HPDE6-E6E7 (cell line): ENCODE results near the gene GTSE1.

Source experiments
- DNase-seq: peaks from one replicate; pipeline ENCODE4 v3.0.0; 2011; ENCODE audit warnings: missing footprints; ENCODE audit errors: extremely low spot score

GTSE1 gene

DNA sequence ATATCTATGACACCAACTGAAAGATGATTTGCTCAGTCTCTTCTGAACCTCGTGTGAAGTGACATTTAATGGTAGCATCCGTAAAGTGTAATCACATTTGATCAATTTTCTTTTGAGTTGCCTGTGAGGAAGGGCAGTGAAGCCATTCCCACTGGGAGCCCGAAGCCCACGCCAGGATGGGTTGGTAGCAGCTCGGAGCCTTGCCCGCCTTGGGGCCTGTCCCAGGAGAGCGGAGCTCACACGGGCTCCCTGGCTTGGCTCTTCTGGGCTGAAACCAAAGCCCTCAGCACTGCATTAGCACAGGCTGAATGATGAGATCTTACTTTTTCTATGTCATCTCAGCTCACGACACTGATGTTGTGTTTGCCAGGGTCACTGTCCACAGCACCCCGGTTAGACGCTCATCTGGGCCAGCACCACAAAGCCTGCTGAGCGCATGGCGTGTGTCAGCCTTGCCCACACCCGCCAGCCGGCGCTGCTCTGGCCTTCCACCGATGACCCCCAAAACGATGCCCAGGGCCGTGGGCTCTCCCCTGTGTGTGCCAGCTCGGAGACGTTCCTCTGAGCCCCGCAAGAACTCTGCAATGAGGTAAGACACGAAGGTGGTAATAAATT, 29.5 kb downstream of the GTSE1 start:
- DNase-seq = no peak

DNA sequence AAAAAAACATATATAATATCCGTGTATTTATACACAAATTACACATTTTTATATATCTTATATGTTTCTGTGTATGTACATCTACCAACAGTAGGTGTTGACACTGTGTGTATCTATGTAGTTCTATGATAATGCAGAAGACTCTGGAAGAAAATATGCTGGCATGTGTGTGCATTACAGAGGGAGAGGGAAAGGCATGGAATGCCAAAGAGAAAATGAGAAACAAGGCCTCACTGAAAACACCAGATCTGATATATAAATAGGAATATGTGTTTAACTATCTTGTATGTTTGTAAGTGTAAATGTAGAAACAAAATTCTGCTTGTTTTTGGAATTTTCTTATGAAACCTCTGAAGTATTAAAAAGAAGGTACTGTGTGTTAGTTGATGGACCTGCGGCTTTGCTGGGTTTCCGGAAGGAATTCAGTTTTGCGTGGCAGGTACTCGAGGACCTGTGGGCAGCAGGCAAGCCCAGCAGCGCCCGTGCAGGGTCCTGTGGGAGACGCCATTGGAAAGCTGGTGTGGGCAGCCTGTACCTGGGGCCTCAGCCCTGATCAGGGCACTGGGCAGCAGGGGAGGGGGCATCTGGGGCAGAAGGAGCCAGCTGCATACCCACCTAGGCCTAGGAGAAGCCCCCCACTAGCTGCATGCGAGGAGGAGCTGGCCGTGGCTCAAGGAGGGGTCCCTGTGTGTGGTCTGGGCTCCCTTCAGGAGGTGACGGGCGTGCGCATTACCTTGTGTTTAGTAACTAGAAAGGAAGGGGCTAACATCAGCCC, 31.2 kb downstream of the GTSE1 start:
- DNase-seq = no peak

DNA sequence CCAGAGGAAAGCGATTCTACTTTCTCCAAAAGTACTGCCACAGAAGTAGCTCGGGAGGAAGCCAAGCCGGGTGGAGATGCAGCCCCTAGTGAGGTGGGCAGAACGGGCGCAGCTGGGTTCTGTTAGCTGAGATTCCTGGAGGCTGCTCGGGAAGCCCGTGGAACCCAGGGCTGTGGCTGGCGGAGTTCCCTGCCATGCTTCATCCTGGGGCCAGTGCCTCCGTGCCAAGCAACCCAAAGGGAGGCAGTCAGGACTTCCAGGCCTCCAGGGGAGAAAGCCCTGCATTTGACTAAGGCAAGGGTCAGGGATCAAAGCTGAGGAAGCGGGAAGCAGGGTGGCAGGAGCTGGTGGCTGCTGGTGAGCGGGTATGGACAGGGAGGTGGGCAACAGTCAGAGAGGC, 32.1 kb downstream of the GTSE1 start:
- DNase-seq = no peak

GRCh38 chr22:46329616-46330015, 32.9 kb downstream of the GTSE1 start:
- no peak for DNase-seq

DNA sequence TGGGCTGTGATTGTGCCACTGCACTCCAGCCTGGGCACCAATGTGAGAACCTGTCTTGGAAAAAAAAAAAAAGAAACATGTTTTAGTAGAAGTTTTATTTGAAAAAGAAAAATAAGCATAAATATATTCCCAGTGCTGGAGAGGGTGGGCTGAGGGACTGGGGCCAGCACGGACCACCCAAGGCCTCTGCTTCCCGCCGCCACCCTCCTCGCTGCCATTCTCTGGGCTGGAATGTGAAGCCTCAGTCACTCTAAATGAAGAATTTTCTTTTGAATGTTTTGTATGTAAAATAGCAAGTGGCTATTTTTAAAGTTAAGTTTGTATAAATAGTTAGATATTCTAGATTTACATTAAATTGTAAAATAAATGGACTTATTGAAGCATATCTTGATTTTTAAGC, 33.8 kb downstream of the GTSE1 start:
- DNase-seq = no peak

GRCh38 chr22:46331496-46331895, 34.8 kb downstream of the GTSE1 start:
- DNase-seq = no peak

DNA sequence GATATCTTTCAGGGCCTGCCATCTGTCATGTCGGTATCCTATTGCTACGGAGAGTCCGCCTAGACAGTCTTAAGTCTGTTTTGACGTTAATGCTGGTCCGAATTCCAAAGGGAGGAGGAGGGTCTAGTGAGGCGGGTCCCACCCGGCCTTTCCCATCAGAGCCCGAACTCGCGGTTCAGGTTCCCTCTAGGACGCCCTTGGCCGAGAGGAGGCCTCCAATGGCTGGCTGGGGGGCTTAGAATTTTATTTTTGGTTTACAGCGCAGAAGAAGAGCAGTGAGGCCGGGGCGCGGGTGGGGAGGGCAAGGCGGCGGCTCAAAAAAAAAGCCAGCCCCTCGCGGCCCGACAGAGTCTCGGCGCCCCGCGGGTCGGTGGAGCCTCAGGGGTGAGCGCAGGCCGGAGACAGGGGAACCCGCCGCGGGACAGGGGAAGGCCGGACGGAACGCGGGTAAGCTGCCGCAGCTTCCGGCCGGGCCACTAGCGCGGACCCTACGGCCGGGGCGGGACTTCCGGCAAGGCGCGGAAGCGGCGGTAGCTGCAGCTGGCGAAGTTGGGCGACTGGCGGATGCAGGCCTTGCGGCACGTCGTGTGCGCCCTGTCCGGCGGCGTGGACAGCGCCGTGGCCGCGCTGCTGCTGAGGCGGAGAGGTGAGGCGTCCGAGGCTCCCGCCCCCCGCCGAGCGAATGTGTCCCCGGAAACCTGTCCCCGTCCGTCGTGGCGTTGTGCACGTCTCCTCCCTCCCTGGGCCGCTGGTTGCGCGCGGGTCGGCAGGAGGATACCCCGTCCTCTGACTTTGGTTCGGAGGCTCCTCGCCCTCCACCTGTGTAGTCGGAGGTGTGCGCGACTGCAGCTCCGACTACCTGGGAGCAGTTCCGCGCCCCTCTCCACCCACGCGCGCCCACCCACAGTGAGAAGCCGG, 38.8 kb downstream of the GTSE1 start, which contains the start of gene TRMU:
Gene TRMU, plus strand, starts transcription at position 514 of the 918 bp plus-strand sequence. Its CDS starts 51 bp downstream, at position 565.
- peak; percentile 88 for DNase-seq

GRCh38 chr22:46336119-46337078, 39.7 kb downstream of the GTSE1 start:
- DNase-seq = no peak

DNA sequence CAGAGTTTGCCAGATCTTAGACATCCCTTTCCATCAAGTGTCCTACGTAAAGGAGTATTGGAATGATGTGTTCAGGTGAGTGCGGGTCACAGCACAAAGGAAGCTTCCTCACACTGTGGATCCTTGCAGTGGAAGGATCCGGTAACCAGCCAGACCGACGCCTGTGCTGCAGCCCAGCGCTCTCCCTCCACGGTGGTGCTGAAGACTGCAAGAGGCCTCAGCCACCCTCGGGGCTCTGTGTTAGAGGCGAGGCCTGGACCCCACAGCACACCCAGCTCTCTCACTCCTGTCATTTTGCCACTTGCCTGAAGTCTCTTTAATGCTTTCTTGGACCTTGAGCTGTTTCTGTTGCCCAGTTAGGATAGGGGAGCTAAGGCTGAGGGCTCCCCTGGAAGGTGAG, 41.2 kb downstream of the GTSE1 start:
- DNase-seq = no peak

- no peak for DNase-seq
Observed at GRCh38 chr22:46338636-46339035, 42.0 kb downstream of the GTSE1 start.

DNA sequence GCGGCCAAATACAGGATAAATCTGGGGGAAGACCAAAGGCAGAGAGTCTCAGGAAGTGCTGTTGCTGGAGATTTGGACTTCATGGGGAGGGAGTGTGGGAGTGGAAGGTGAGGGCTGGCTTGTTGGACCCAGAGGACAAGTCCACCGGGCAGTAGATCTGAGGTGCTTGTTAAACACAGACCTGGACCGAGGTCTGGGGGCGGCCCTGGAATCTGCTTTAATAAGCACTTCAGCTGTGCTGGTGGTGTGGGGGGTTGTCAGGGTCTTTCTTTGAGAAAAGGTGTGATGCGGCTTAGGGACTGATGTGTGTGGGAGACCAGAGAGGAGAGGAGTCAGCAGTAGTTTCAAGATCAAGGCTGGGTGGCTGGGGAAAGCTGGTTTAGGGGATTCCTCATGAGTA, 43.3 kb downstream of the GTSE1 start:
- no peak for DNase-seq

- DNase-seq = no peak
Observed at GRCh38 chr22:46340676-46341075, 44.0 kb downstream of the GTSE1 start.

GRCh38 chr22:46346680-46347405, 50.2 kb downstream of the GTSE1 start:
- no peak for DNase-seq

- no peak for DNase-seq
Observed at GRCh38 chr22:46347646-46348045, 51.0 kb downstream of the GTSE1 start.

DNA sequence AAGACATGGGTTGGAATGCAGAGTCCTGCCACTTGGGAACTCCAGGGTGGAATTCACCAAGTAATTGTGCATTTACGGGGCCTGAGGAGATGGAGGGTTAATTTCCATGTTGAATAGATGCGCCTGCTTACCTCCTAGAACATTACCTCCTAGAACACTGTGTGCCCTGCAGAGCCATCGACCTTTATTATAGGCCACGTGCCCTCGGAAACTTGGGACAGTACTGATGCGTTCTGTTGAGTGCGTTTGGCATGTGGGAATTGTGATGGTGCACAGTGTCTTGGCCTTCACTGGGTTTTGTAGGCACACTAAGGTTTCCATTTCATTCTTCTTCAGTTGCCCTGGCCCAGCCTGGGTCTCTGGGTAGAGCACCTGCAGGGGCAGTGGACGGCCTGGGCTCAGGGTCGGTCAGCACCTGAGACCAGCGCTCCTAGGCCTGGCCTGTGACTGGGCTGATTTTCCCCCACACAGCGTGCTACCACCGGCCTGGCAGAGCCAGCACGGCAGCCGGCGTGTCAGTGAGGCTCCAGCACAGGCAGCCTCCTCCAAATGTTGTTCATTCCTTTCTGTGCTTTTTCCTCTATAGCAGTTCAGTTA, 51.5 kb downstream of the GTSE1 start:
- no peak for DNase-seq

- no peak for DNase-seq
Observed at GRCh38 chr22:46349238-46349637, 52.6 kb downstream of the GTSE1 start.

- DNase-seq = no peak
Observed at GRCh38 chr22:46349681-46350080, 53.0 kb downstream of the GTSE1 start.

DNA sequence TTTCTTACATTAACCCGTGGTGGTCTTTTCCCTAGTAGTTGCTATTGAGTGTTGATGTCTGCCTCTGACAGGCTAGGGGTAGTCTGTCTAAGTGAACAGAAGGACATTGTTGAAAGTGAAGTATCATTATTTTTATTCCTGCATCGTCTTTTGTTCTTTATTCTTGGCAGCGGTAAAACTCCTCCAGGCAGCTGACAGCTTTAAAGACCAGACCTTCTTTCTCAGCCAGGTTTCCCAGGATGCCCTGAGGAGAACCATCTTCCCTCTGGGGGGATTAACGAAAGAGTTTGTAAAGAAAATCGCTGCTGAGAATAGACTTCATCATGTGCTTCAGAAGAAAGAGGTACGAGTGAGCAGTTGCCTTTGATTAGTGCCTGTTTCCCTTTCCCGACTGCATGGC, 53.5 kb downstream of the GTSE1 start:
- DNase-seq = no peak

DNA sequence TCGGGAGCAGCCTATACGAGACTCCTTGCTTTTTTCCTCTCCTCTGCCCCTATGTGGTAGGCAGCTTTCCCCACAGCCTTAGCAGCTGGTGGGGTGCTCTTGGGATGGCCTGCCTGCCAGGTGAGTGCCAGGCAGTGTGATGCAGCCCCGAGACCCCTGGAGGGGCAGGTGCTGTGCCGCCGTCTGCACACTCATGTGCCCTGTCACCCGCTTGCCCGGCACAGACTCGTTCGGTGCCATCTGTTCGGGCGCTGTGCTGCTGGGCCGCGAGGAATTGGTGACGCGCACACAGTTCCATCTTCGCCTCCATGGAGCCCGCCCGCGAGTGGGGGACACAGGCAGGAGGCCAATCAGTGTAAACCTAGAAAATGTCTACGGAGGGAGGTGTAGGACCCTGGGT, 54.0 kb downstream of the GTSE1 start:
- DNase-seq = no peak

DNA sequence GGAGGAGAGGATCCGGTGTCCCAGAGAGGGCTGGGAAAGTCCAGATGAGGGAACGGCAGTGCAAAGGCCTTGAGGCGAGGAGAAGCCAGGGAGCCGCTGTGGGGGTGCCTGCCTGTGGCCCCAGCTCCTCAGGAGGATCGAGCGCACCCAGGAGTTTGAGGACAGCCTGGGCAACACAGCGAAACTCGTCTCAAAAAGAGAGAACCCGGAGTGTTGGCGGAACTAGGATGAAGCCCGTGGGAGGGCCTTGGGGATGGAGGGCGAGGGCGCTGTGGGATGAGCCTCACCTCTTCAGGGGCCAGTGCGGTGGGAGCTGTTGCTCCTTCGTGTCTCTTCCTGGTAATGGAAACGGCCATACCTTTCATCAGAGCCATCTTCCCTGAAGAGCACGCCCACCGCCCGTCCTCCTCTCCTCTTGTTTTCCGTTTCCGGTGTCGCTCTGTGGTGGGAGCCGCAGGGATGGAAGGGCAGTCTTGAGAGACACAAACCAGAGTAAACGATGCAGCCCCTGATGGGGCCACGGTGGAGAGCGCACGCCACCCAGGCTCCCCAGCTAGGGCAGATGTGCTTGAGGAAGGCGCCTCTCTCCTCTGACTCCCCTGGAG, 54.6 kb downstream of the GTSE1 start:
- DNase-seq = no peak
